ENCODE data around the gene RAB11B.

The RAB11B gene

GRCh38 chr19:8451885-8452284 lies 61.7 kb downstream of the RAB11B start:
- Histone ChIP-seq H3K9me3 (ENCODE audit: severe bottlenecking) (no peaks in the 10 kb centered on the region), H3K27me3 (ENCODE audit: insufficient read depth, low read depth, severe bottlenecking) (no peaks in the 10 kb centered on the region), H3K4me3 (ENCODE audit: low read depth, low read length) (no peak overlapping the region), H3K36me3 (peaks cover 79% of the 10 kb centered on the region), H3K27ac (peak overlapping the region; percentile 31; the same call in 1 of the 2 replicates)
- peak; percentile 48 for DNase-seq
- TF ChIP-seq CTCF (IDR thresholded peaks at IDR 0.05; ENCODE audit: low read depth, low read length): no peak

GRCh38 chr19:8452446-8453123 lies 62.4 kb downstream of the RAB11B start:
- Histone ChIP-seq H3K36me3 (peaks cover 79% of the 10 kb centered on the region), H3K27ac (no peak overlapping the region), H3K27me3 (ENCODE audit: insufficient read depth, low read depth, severe bottlenecking) (no peaks in the 10 kb centered on the region), H3K9me3 (ENCODE audit: severe bottlenecking) (no peaks in the 10 kb centered on the region), H3K4me3 (ENCODE audit: low read depth, low read length) (no peak overlapping the region)
- no peak for TF ChIP-seq CTCF (IDR thresholded peaks at IDR 0.05; ENCODE audit: low read depth, low read length)
- DNase-seq: no peak

GRCh38 chr19:8453616-8454015 lies 63.5 kb downstream of the RAB11B start:
- Histone ChIP-seq H3K27ac (no peak overlapping the region), H3K36me3 (peaks cover 82% of the 10 kb centered on the region), H3K27me3 (ENCODE audit: insufficient read depth, low read depth, severe bottlenecking) (no peaks in the 10 kb centered on the region), H3K4me3 (ENCODE audit: low read depth, low read length) (no peak overlapping the region), H3K9me3 (ENCODE audit: severe bottlenecking) (no peaks in the 10 kb centered on the region)
- TF ChIP-seq CTCF (IDR thresholded peaks at IDR 0.05; ENCODE audit: low read depth, low read length): no peak
- no peak for DNase-seq

Data from WERI-Rb-1 (cell line).